Rectal smooth muscle tissue (tissue), 1 donor: ENCODE results near the gene LGALS14.

Source experiments
- H3K27ac ChIP-seq: one replicate; pipeline ENCODE4 v1.7.0; 2013; ENCODE audit warnings: low read depth, low read length, inconsistent platforms
- H3K27me3 ChIP-seq: one replicate; pipeline ENCODE4 v1.7.0; 2013; ENCODE audit warnings: low read length; ENCODE audit not compliant: control insufficient read depth, insufficient read depth
- H3K36me3 ChIP-seq: one replicate; pipeline ENCODE4 v1.7.0; 2013; ENCODE audit warnings: low read length; ENCODE audit not compliant: control insufficient read depth, insufficient read depth
- H3K4me1 ChIP-seq: one replicate; pipeline ENCODE4 v1.7.0; 2013; ENCODE audit warnings: low read length; ENCODE audit not compliant: control insufficient read depth, insufficient read depth
- H3K4me3 ChIP-seq: one replicate; pipeline ENCODE4 v1.7.0; 2013; ENCODE audit warnings: low read length
- H3K9ac ChIP-seq: one replicate; pipeline ENCODE4 v1.7.0; 2013; ENCODE audit warnings: low read length

LGALS14 gene

GRCh38 chr19:39736088-39736487 lies 31.8 kb downstream of the LGALS14 start:
- H3K9ac ChIP-seq, result no peak overlapping the region
- H3K27ac ChIP-seq, result no peak overlapping the region
- H3K4me3 ChIP-seq, result no peak overlapping the region
- no peaks in the 10 kb centered on the region for H3K36me3 ChIP-seq
- H3K4me1 ChIP-seq, result no peaks in the 10 kb centered on the region
- no peaks in the 10 kb centered on the region for H3K27me3 ChIP-seq

GRCh38 chr19:39737351-39737750 lies 33.1 kb downstream of the LGALS14 start:
- no peaks in the 10 kb centered on the region for H3K36me3 ChIP-seq
- H3K4me3 ChIP-seq, result no peak overlapping the region
- no peak overlapping the region for H3K27ac ChIP-seq
- H3K9ac ChIP-seq, result no peak overlapping the region
- no peaks in the 10 kb centered on the region for H3K4me1 ChIP-seq
- H3K27me3 ChIP-seq, result no peaks in the 10 kb centered on the region

- no peaks in the 10 kb centered on the region for H3K27me3 ChIP-seq
- H3K9ac ChIP-seq, result no peak within 1 kb of the TSS
- no peaks in the 10 kb centered on the region for H3K36me3 ChIP-seq
- no peak within 1 kb of the TSS for H3K4me3 ChIP-seq
- H3K27ac ChIP-seq, result no peak within 1 kb of the TSS
- H3K4me1 ChIP-seq, result no peaks in the 10 kb centered on the region
These were observed 33.6 kb downstream of the LGALS14 start, which contains the start of gene CLC for GRCh38 chr19:39737891-39738290. Gene CLC (minus strand): TSS chr19:39738029. CDS start chr19:39737952, 77 bp downstream.

GRCh38 chr19:39738814-39739213 lies 34.5 kb downstream of the LGALS14 start:
- Histone ChIP-seq H3K27me3 (no peaks in the 10 kb centered on the region), H3K27ac (no peak overlapping the region), H3K36me3 (no peaks in the 10 kb centered on the region), H3K4me1 (no peaks in the 10 kb centered on the region), H3K4me3 (no peak overlapping the region), H3K9ac (no peak overlapping the region)

GRCh38 chr19:39740395-39740794 lies 36.1 kb downstream of the LGALS14 start:
- Histone ChIP-seq H3K27ac (no peak overlapping the region), H3K27me3 (no peaks in the 10 kb centered on the region), H3K9ac (no peak overlapping the region), H3K4me3 (no peak overlapping the region), H3K36me3 (no peaks in the 10 kb centered on the region), H3K4me1 (no peaks in the 10 kb centered on the region)

GRCh38 chr19:39745643-39746042 lies 41.4 kb downstream of the LGALS14 start:
- H3K27ac ChIP-seq, result no peak overlapping the region

GRCh38 chr19:39746836-39747529 lies 42.7 kb downstream of the LGALS14 start:
- H3K27ac ChIP-seq, result no peak overlapping the region
- no peaks in the 10 kb centered on the region for H3K4me1 ChIP-seq
- H3K9ac ChIP-seq, result no peak overlapping the region
- H3K27me3 ChIP-seq, result no peaks in the 10 kb centered on the region
- no peaks in the 10 kb centered on the region for H3K36me3 ChIP-seq
- H3K4me3 ChIP-seq, result no peak overlapping the region

More at GRCh38 chr19:39745643-39746042, 41.4 kb downstream of the LGALS14 start:
- Histone ChIP-seq H3K4me1 (no peaks in the 10 kb centered on the region), H3K36me3 (no peaks in the 10 kb centered on the region), H3K27me3 (no peaks in the 10 kb centered on the region), H3K4me3 (no peak overlapping the region), H3K9ac (no peak overlapping the region)

GRCh38 chr19:39749981-39750380 lies 45.7 kb downstream of the LGALS14 start:
- H3K36me3 ChIP-seq, result no peaks in the 10 kb centered on the region
- H3K27ac ChIP-seq, result no peak overlapping the region
- H3K4me3 ChIP-seq, result no peak overlapping the region
- no peaks in the 10 kb centered on the region for H3K27me3 ChIP-seq
- H3K9ac ChIP-seq, result no peak overlapping the region
- no peaks in the 10 kb centered on the region for H3K4me1 ChIP-seq

GRCh38 chr19:39752390-39752789 lies 48.1 kb downstream of the LGALS14 start:
- H3K4me3 ChIP-seq, result no peak overlapping the region
- no peak overlapping the region for H3K27ac ChIP-seq
- H3K9ac ChIP-seq, result no peak overlapping the region
- no peaks in the 10 kb centered on the region for H3K27me3 ChIP-seq
- no peaks in the 10 kb centered on the region for H3K4me1 ChIP-seq
- no peaks in the 10 kb centered on the region for H3K36me3 ChIP-seq

- Histone ChIP-seq H3K27me3 (no peaks in the 10 kb centered on the region), H3K36me3 (no peaks in the 10 kb centered on the region), H3K4me1 (no peaks in the 10 kb centered on the region), H3K27ac (no peak overlapping the region), H3K9ac (no peak overlapping the region), H3K4me3 (no peak overlapping the region)
These were observed 48.5 kb downstream of the LGALS14 start for GRCh38 chr19:39752795-39753194.

GRCh38 chr19:39754544-39754943 lies 50.3 kb downstream of the LGALS14 start:
- no peaks in the 10 kb centered on the region for H3K36me3 ChIP-seq
- no peak overlapping the region for H3K4me3 ChIP-seq
- no peak overlapping the region for H3K9ac ChIP-seq
- no peak overlapping the region for H3K27ac ChIP-seq
- H3K27me3 ChIP-seq, result no peaks in the 10 kb centered on the region
- H3K4me1 ChIP-seq, result no peaks in the 10 kb centered on the region

- H3K27me3 ChIP-seq, result no peaks in the 10 kb centered on the region
- no peak overlapping the region for H3K27ac ChIP-seq
- H3K4me1 ChIP-seq, result no peaks in the 10 kb centered on the region
- H3K4me3 ChIP-seq, result no peak overlapping the region
- no peaks in the 10 kb centered on the region for H3K36me3 ChIP-seq
- no peak overlapping the region for H3K9ac ChIP-seq
These were observed 50.7 kb downstream of the LGALS14 start for GRCh38 chr19:39754971-39755370.
